ENCODE measurements around the gene EMID1.

EMID1 gene

GRCh38 chr22:29195118-29195963 lies 10.4 kb upstream of the EMID1 start:
- DNase-seq: no peak

- no peak for DNase-seq
Measured at GRCh38 chr22:29195964-29196666, 9.6 kb upstream of the EMID1 start.

GRCh38 chr22:29197096-29197495 lies 8.6 kb upstream of the EMID1 start:
- DNase-seq: no peak

GRCh38 chr22:29198240-29198639 lies 7.5 kb upstream of the EMID1 start:
- DNase-seq: no peak

- DNase-seq: no peak
Measured at GRCh38 chr22:29199702-29200400, 5.8 kb upstream of the EMID1 start.

GRCh38 chr22:29200901-29201300 lies 4.8 kb upstream of the EMID1 start:
- DNase-seq: no peak

- no peak for DNase-seq
Measured at GRCh38 chr22:29201782-29202181, 3.9 kb upstream of the EMID1 start.

GRCh38 chr22:29202212-29203192 lies 3.2 kb upstream of the EMID1 start:
- DNase-seq: peak; percentile 75

GRCh38 chr22:29203488-29204454 lies 1.9 kb upstream of the EMID1 start:
- DNase-seq: no peak

- DNase-seq: no peak
Measured at GRCh38 chr22:29204455-29205183, 1.1 kb upstream of the EMID1 start.

- no peak for DNase-seq
Measured at GRCh38 chr22:29205252-29205593, 473 bp upstream of the EMID1 start.

- no peak for DNase-seq
Measured at GRCh38 chr22:29206372-29207242, 911 bp downstream of the EMID1 start.

- DNase-seq: no peak
Measured at GRCh38 chr22:29207243-29207550, 1.5 kb downstream of the EMID1 start.

- DNase-seq: no peak
Measured at GRCh38 chr22:29207562-29208501, 2.1 kb downstream of the EMID1 start.

GRCh38 chr22:29208502-29208862 lies 2.8 kb downstream of the EMID1 start:
- DNase-seq: no peak

GRCh38 chr22:29208879-29209623 lies 3.4 kb downstream of the EMID1 start:
- no peak for DNase-seq

- DNase-seq: no peak
Measured at GRCh38 chr22:29209624-29209929, 3.9 kb downstream of the EMID1 start.

- no peak for DNase-seq
Measured at GRCh38 chr22:29211066-29211465, 5.4 kb downstream of the EMID1 start.

Measured in fibroblast of upper back skin (primary cell).